Keratinocyte (primary cell): ENCODE measurements around the gene WNT10A. TPM values are rescaled to one million over a fixed set of nuclear protein-coding genes. Genes with fewer than 3 reads are reported as not detected.

Experiments used
- DNase-seq: peaks from one replicate; pipeline ENCODE4 v3.0.0-alpha.2; 2011; ENCODE audit warnings: low read depth, missing footprints, low spot score
- FAIRE-seq: peaks from 2 replicates; lab custom pipeline; 2011; peaks lifted over from hg19 to GRCh38; lab: Jason Lieb, UNC
- H2AFZ ChIP-seq: 2 replicates; pipeline ENCODE4 v1.6.0; 2012; ENCODE audit warnings: low read length, control low read depth, inconsistent platforms; ENCODE audit not compliant: control insufficient read depth
- H3K27ac ChIP-seq: 2 replicates; pipeline ENCODE4 v1.5.1; 2011; ENCODE audit warnings: low read length; ENCODE audit not compliant: control insufficient read depth, insufficient read depth
- H3K27me3 ChIP-seq: 3 replicates; pipeline ENCODE4 v1.6.0; 2011; ENCODE audit warnings: low read length; ENCODE audit not compliant: control insufficient read depth, insufficient read depth; ENCODE audit errors: extremely low read depth
- H3K36me3 ChIP-seq, 2 experiments: 2 replicates in 1 of 2; 3 replicates in 1 of 2; pipeline ENCODE4 v1.5.1; 2011; ENCODE audit warnings: low read length in 2 of 2, mild to moderate bottlenecking in 1 of 2; ENCODE audit not compliant: control insufficient read depth in 2 of 2, insufficient read depth in 2 of 2; ENCODE audit errors: extremely low read depth in 1 of 2
- H3K4me1 ChIP-seq: 3 replicates; pipeline ENCODE4 v1.5.1; 2011; ENCODE audit warnings: low read length; ENCODE audit not compliant: control insufficient read depth, insufficient read depth; ENCODE audit errors: extremely low read depth
- H3K4me2 ChIP-seq: 3 replicates; pipeline ENCODE4 v1.6.0; 2011; ENCODE audit warnings: low read depth, low read length; ENCODE audit not compliant: control insufficient read depth, insufficient read depth; ENCODE audit errors: extremely low read depth
- H3K4me3 ChIP-seq, 3 experiments: fragments of 200-600 bp in 1 of 3; sonication (generic) in 1 of 3; 2 replicates in 2 of 3; 3 replicates in 1 of 3; pipeline ENCODE4 v1.5.1; 2011 to 2016; ENCODE audit warnings: low read length in 3 of 3, mild to moderate bottlenecking in 3 of 3, control low read depth in 2 of 3, inconsistent platforms in 1 of 3, low read depth in 1 of 3, mixed read lengths in 1 of 3, mixed run types in 1 of 3, moderate library complexity in 1 of 3; ENCODE audit not compliant: control insufficient read depth in 2 of 3, insufficient read depth in 2 of 3; ENCODE audit errors: extremely low read depth in 1 of 3
- H3K79me2 ChIP-seq: 2 replicates; pipeline ENCODE4 v1.6.0; 2012; ENCODE audit warnings: low read length; ENCODE audit not compliant: control insufficient read depth, insufficient read depth
- H3K9ac ChIP-seq: 3 replicates; pipeline ENCODE4 v1.6.0; 2011; ENCODE audit warnings: low read length; ENCODE audit not compliant: control insufficient read depth, insufficient read depth; ENCODE audit errors: extremely low read depth
- H3K9me1 ChIP-seq: 3 replicates; pipeline ENCODE4 v1.6.0; 2011; ENCODE audit warnings: low read length; ENCODE audit not compliant: control insufficient read depth, insufficient read depth; ENCODE audit errors: extremely low read depth
- H3K9me3 ChIP-seq: 2 replicates; pipeline ENCODE4 v1.5.1; 2012; ENCODE audit warnings: low read depth, low read length; ENCODE audit not compliant: control insufficient read depth
- H4K20me1 ChIP-seq: 3 replicates; pipeline ENCODE4 v1.6.0; 2011; ENCODE audit warnings: low read length; ENCODE audit not compliant: control insufficient read depth, insufficient read depth; ENCODE audit errors: extremely low read depth
- EZH2 ChIP-seq: IDR thresholded peaks from one replicate; pipeline ENCODE4 v1.6.1; 2012; ENCODE audit warnings: inconsistent platforms, mild to moderate bottlenecking, low read length, moderate library complexity
- dilution Hi-C: fragments of 300-500 bp; cut with MboI; formaldehyde crosslinking; loops from one replicate; pipeline ENCODE4 v1.7.0; 2020; ENCODE audit warnings: low sequenced_read_pairs; ENCODE audit not compliant: extremely low pct_ligation_motif_present
- polyA plus RNA-seq, 5 experiments: library from polyadenylated mRNA; depleted of rRNA in 3 of 5; stranded (reverse) in 3 of 5; stranded (forward) in 1 of 5; unstranded in 1 of 5; fragments of >200 nt; gene quantifications; 1 replicate in 1 of 5; 2 replicates in 3 of 5; 3 replicates in 1 of 5; pipeline versions ENCODE4 v1.2.1 to v1.2.3, GENCODE V29; 2011 to 2012; ENCODE audit warnings: missing spikeins in 2 of 5, low read depth in 1 of 5, low replicate concordance in 1 of 5
- TF ChIP-seq, protein P1 (sequence below), 3 experiments: IDR thresholded peaks in 1 of 3; conservative IDR thresholded peaks in 1 of 3; optimal IDR thresholded peaks in 1 of 3; 2 replicates in 2 of 3; 3 replicates in 1 of 3; pipeline versions ENCODE3 to v1.5.1; 2011; ENCODE audit warnings: low read length in 3 of 3, mild to moderate bottlenecking in 3 of 3, moderate library complexity in 2 of 3, control low read depth in 1 of 3, inconsistent platforms in 1 of 3; ENCODE audit not compliant: insufficient read depth in 2 of 3; ENCODE audit errors: extremely low read depth in 1 of 3

Gene WNT10A
- polyA plus RNA-seq, 1 donor (not counting 4 experiments of a cell fraction or from before 2014, with no cell fraction given), result 2.1 TPM

DNA sequence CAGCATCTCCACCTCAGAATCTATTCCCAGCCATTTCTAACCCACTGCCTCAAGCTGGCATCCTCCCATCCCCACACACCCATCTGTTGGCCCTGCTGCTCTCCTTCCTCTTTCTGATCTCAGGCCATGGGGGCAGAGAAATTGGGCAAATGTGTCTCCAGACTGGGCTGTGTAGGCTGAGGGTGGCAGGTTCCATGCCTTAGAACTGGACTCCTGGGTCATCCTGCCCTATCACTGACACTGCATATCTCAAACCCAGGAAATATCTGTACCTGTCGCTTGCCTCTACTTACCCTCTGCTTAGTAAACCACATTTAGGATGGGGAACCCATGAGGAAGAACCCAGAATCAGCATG lies 1.8 kb downstream of the WNT10A start:
- H4K20me1 ChIP-seq, result no peaks in the 10 kb centered on the region
- H3K4me2 ChIP-seq, result peak overlapping the region; percentile 86
- H3K4me3 ChIP-seq, result peak overlapping the region in 1 of 3 experiments; percentile 0
- DNase-seq (no peak), FAIRE-seq (no peak)
- H3K27me3 ChIP-seq, result peaks cover 6% of the 10 kb centered on the region
- H3K36me3 ChIP-seq, result no peaks in the 10 kb centered on the region
- H3K27ac ChIP-seq, result no peak overlapping the region
- H3K9me3 ChIP-seq, result no peaks in the 10 kb centered on the region
- H3K9me1 ChIP-seq, result peaks cover 2% of the 10 kb centered on the region
- dilution Hi-C loops, result no loop called here
- H2AFZ ChIP-seq, result no peak overlapping the region
- TF ChIP-seq, protein P1, sequence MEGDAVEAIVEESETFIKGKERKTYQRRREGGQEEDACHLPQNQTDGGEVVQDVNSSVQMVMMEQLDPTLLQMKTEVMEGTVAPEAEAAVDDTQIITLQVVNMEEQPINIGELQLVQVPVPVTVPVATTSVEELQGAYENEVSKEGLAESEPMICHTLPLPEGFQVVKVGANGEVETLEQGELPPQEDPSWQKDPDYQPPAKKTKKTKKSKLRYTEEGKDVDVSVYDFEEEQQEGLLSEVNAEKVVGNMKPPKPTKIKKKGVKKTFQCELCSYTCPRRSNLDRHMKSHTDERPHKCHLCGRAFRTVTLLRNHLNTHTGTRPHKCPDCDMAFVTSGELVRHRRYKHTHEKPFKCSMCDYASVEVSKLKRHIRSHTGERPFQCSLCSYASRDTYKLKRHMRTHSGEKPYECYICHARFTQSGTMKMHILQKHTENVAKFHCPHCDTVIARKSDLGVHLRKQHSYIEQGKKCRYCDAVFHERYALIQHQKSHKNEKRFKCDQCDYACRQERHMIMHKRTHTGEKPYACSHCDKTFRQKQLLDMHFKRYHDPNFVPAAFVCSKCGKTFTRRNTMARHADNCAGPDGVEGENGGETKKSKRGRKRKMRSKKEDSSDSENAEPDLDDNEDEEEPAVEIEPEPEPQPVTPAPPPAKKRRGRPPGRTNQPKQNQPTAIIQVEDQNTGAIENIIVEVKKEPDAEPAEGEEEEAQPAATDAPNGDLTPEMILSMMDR (optimal IDR thresholded peaks at IDR 0.05 in 1 of 3, IDR thresholded peaks at IDR 0.05 in 1 of 3, conservative IDR thresholded peaks at IDR 0.05 in 1 of 3; ENCODE audit: extremely low read depth in 1 of 3, insufficient read depth in 2 of 3, low read length in 3 of 3), result no peak
- TF ChIP-seq EZH2, result no peak
- H3K9ac ChIP-seq, result peak overlapping the region; percentile 9
- H3K79me2 ChIP-seq, result no peaks in the 10 kb centered on the region
- H3K4me1 ChIP-seq, result peaks cover 59% of the 10 kb centered on the region

DNA sequence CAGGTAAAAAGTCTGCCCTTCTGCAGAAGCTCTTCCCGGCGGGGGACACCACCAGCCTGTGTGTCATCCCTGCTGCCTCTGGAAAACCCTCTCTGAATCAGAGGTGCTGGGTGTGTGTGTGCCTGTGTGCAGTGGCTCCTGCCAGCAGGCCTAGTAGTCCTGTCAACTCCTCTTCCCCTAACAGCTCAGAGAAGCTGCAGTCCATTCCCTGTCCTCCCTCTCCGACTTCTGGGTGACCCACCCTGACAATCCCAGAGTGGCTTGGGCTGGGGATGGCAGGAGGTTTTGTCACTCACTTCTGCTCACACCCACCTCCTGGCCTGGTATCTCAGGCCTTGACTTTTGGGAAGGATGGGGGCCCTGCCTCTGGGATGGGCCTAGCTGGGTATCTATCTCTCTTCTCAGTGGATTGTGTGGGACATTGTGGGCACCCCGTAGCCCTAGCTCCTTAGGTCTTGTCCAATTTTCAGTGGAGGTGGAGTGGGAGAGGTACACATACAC lies 2.3 kb downstream of the WNT10A start:
- H3K4me1 ChIP-seq, result peaks cover 63% of the 10 kb centered on the region
- peak overlapping the region; percentile 82 for H3K27ac ChIP-seq
- no peaks in the 10 kb centered on the region for H3K9me3 ChIP-seq
- no peaks in the 10 kb centered on the region for H3K36me3 ChIP-seq
- H2AFZ ChIP-seq, result peak overlapping the region; percentile 33
- no peaks in the 10 kb centered on the region for H4K20me1 ChIP-seq
- H3K9me1 ChIP-seq, result peaks cover 2% of the 10 kb centered on the region
- peak overlapping the region; percentile 67 for H3K9ac ChIP-seq
- DNase-seq (no peak), FAIRE-seq (peak; percentile 93)
- H3K27me3 ChIP-seq, result peaks cover 6% of the 10 kb centered on the region
- H3K79me2 ChIP-seq, result no peaks in the 10 kb centered on the region
- TF ChIP-seq EZH2, result no peak
- TF ChIP-seq, protein P1 (optimal IDR thresholded peaks at IDR 0.05 in 1 of 3, IDR thresholded peaks at IDR 0.05 in 1 of 3, conservative IDR thresholded peaks at IDR 0.05 in 1 of 3; ENCODE audit: extremely low read depth in 1 of 3, insufficient read depth in 2 of 3, low read length in 3 of 3), result no peak
- dilution Hi-C loops, result no loop called here
- peak overlapping the region; percentile 86 for H3K4me2 ChIP-seq
- peak overlapping the region in 2 of 3 experiments; percentile 16 to 48 for H3K4me3 ChIP-seq
